Fibroblast of villous mesenchyme (primary cell): Measurements from ENCODE around the gene PXYLP1. TPM values are rescaled to one million over a fixed set of nuclear protein-coding genes. Genes with fewer than 3 reads are reported as not detected.
A peak's percentile ranks its signal among the peaks of the same experiment; 100 is the strongest.
"Not testable (repeated sequence)": the region's sequence is repeated elsewhere in the genome, so short reads cannot be mapped to it uniquely, and the experiment has no call there.

Experiments used
- DNase-seq: peaks from one replicate; pipeline ENCODE4 v3.0.0-alpha.2; 2010; ENCODE audit warnings: low read depth
- H3K4me3 ChIP-seq: 2 replicates; pipeline ENCODE4 v1.5.1; 2011; ENCODE audit warnings: low read depth, mild to moderate bottlenecking, low read length
- total RNA-seq: library from RNA; depleted of rRNA; stranded (reverse); fragments of >200 nt; gene quantifications from 2 replicates; pipeline ENCODE4 v1.2.3, GENCODE V29; 2012
- TF ChIP-seq, protein P1 (sequence below): IDR thresholded peaks from 2 replicates; pipeline ENCODE4 v1.5.1; 2012; ENCODE audit warnings: low read depth, mild to moderate bottlenecking, low read length; ENCODE audit not compliant: insufficient read depth

PXYLP1 gene
- total RNA-seq, 1 donor: 3.5 TPM

DNA sequence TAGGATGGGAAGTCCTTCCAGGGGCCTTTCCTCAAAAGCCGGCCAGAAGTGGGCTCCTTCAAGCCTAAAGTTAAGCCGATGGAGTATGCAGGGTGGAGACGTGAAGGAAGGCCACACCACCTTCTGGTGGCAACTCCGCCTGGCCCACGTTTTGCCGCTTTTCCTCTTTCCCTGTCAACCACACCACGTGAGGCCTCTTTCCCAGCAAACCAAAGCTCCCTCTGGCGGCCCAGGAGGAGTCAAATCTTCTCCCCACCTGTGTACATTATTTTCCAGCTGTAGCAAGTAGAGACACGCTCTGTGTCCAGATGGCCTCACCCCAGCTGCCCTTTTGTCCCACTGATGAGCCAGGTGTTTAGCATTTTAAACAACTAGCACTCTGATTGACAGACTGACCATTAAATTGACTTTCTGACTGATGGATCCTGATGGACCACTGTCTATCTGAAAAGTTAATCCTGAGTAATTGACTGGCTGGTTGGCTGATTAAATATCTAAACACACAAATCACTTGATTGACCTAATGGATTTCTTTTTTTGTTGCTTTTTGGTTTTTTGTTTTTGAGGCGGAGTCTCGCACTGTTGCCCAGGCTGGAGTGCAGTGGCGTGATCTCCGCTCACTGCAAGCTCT is 77.1 kb downstream of the PXYLP1 start:
- DNase-seq: peak; percentile 69
- no peak overlapping the region for H3K4me3 ChIP-seq
- TF ChIP-seq, protein P1, sequence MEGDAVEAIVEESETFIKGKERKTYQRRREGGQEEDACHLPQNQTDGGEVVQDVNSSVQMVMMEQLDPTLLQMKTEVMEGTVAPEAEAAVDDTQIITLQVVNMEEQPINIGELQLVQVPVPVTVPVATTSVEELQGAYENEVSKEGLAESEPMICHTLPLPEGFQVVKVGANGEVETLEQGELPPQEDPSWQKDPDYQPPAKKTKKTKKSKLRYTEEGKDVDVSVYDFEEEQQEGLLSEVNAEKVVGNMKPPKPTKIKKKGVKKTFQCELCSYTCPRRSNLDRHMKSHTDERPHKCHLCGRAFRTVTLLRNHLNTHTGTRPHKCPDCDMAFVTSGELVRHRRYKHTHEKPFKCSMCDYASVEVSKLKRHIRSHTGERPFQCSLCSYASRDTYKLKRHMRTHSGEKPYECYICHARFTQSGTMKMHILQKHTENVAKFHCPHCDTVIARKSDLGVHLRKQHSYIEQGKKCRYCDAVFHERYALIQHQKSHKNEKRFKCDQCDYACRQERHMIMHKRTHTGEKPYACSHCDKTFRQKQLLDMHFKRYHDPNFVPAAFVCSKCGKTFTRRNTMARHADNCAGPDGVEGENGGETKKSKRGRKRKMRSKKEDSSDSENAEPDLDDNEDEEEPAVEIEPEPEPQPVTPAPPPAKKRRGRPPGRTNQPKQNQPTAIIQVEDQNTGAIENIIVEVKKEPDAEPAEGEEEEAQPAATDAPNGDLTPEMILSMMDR: peak; percentile 73

DNA sequence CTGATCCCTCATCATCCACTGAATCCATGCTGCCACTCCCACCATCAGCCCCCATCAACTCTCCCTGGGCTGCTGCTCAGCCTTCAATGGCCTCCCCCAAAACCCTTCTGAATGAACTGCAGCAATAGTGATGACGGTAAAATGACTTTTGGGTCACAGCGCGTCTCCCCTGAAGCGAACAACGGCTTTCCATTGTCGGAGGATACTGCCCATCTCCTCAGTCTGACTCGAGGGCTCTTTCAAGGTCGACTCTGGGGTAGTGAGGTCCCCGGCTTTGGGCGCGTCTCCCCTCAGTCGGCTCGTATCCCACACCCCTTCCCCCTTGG is 79.5 kb downstream of the PXYLP1 start:
- H3K4me3 ChIP-seq: peak overlapping the region; percentile 93
- TF ChIP-seq, protein P1: no peak
- DNase-seq: no peak

- TF ChIP-seq, protein P1: peak; percentile 73
- peak overlapping the region; percentile 93 for H3K4me3 ChIP-seq
- DNase-seq: peak; percentile 99
Measured at GRCh38 chr3:141311496-141312353, 80.1 kb downstream of the PXYLP1 start.

DNA sequence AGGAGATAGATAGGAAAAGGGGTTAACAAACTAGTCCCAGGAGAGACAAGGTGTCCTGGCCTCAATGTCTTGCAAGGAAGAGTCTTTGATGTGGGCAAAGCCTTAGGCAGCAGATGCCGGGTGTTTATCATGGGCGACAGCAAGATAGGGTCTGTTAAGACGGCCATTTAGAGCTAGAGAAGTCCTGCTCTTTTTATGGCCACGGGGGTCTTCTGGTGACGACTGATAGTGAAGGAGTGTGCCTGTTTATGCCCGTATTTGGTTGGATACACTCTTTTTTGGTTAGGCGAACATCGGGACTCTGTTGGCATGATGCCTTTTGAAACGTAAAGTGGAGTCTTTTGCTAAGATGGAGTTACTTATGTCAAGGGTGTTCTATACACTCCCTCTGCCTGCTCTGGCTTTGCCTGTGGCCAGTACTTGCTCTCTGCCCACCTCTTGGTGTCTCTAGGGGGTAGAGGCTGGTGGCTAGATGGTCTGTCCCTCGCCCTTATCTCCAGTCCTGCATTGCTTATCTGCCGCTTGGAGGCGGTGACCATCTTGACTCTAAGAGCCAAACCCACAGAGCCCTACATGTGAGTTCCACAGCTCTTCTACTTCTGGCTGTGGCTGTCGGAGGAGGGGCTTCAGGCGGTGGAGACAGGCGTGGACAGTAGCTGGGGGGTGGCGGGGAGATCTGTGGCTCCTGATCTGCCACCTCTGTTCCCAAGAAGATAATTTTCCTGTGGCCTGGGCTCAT is 80.9 kb downstream of the PXYLP1 start:
- TF ChIP-seq, protein P1: no peak
- H3K4me3 ChIP-seq: peak overlapping the region; percentile 93
- no peak for DNase-seq

- TF ChIP-seq, protein P1: no peak
- no peak overlapping the region for H3K4me3 ChIP-seq
- DNase-seq: no peak
Measured at GRCh38 chr3:141313093-141313683, 81.6 kb downstream of the PXYLP1 start.

- DNase-seq, H3K4me3 ChIP-seq: not testable (repeated sequence)
Measured at GRCh38 chr3:141314415-141314814, 82.8 kb downstream of the PXYLP1 start.

- TF ChIP-seq, protein P1: no peak
- no peak for DNase-seq
- H3K4me3 ChIP-seq: no peak overlapping the region
Measured at GRCh38 chr3:141316851-141317250, 85.2 kb downstream of the PXYLP1 start.
